Measurements from ENCODE around the gene TLE3. TPM values are rescaled to one million over a fixed set of nuclear protein-coding genes. Genes with fewer than 3 reads are reported as not detected.

Gene TLE3
- total RNA-seq, 1 experiment from 2014 or later = 98.2 TPM

DNA sequence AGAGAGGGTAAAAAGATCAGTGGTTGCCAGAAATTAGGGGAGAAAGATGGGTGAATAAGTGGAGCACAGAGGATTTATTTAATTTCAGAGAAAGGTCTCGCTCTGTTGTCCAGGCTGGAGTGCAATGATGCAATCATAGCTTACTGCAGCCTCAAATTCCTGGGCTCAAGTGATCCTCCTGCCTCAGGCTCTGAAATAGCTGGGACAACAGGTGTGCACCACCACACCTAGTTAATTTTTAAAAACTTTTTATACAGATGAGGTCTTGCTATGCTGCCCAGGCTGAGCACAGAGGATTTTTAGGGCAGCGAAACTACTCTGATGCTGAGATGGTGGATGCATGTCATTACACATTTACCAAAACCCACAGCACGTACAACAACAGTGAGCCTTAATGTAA lies 20.9 kb upstream of the TLE3 start:
- Mint-ChIP-seq H3K4me3 (no peak overlapping the region), H3K9me3 (no peaks in the 10 kb centered on the region; a peak in 1 of 5 replicates), H3K4me1 (peaks cover 8% of the 10 kb centered on the region in 2 experiments), H3K27ac (peak overlapping the region in 1 of 3 experiments; percentile 24; a peak in 1 of 7 replicates), H3K27me3 (ENCODE audit: low read depth) (peaks cover 23% of the 10 kb centered on the region), H3K36me3 (ENCODE audit: insufficient read depth in 1 of 3, low read depth in 3 of 3) (no peaks in the 10 kb centered on the region; a peak in 1 of 7 replicates)
- Histone ChIP-seq H2BK20ac (ENCODE audit: low read depth, low read length, poor library complexity, severe bottlenecking) (no peak overlapping the region), H3K27me3 (ENCODE audit: insufficient read depth, low read length) (no peaks in the 10 kb centered on the region), H3K18ac (ENCODE audit: insufficient read length, low read depth, low read length) (no peak overlapping the region), H3K56ac (ENCODE audit: insufficient read length, low read depth, low read length) (no peak overlapping the region), H2BK120ac (ENCODE audit: low read depth, low read length, poor library complexity, severe bottlenecking) (no peak overlapping the region), H4K20me1 (ENCODE audit: control insufficient read depth, insufficient read depth, insufficient read length) (no peaks in the 10 kb centered on the region), H3K79me1 (ENCODE audit: insufficient read depth, low read depth, low read length, poor library complexity, severe bottlenecking) (no peaks in the 10 kb centered on the region), H3K4ac (ENCODE audit: low read depth, low read length) (no peak overlapping the region), H3K23ac (ENCODE audit: insufficient read length, low read depth, low read length) (no peak overlapping the region), H3K9me3 (ENCODE audit: control insufficient read depth, low read depth, low read length) (no peaks in the 10 kb centered on the region), H4K8ac (replicated peaks; ENCODE audit: insufficient read length, low read depth, low read length) (no peak overlapping the region), H3K27ac (ENCODE audit: insufficient read length, low read depth, low read length) (no peak overlapping the region), H3K9ac (ENCODE audit: extremely low read depth, insufficient read length, low read length) (no peak overlapping the region), H3K79me2 (ENCODE audit: insufficient read depth, low read length) (no peaks in the 10 kb centered on the region), H2AK5ac (ENCODE audit: insufficient read length, low read length) (no peak overlapping the region), H3K4me2 (ENCODE audit: insufficient read depth, insufficient read length, low read length) (no peak overlapping the region), H2BK12ac (ENCODE audit: insufficient read length, low read depth, low read length) (no peak overlapping the region), H3K4me1 (ENCODE audit: insufficient read depth, low read length) (no peaks in the 10 kb centered on the region), H2BK15ac (ENCODE audit: low read depth, low read length) (no peak overlapping the region), H3K23me2 (ENCODE audit: insufficient read length, low read depth, low read length, poor library complexity, severe bottlenecking) (no peaks in the 10 kb centered on the region), H3T11ph (ENCODE audit: low read length) (no peak overlapping the region), H2BK5ac (ENCODE audit: insufficient read length, low read length) (no peak overlapping the region), H4K91ac (ENCODE audit: insufficient read length, low read depth, low read length) (no peak overlapping the region), H4K5ac (ENCODE audit: insufficient read length, low read depth, low read length) (no peak overlapping the region), H2AFZ (ENCODE audit: low read length) (no peak overlapping the region), H3K14ac (ENCODE audit: insufficient read depth, low read length) (no peak overlapping the region)
- no CpG with 5 or more reads among the region's 3 CpGs for whole genome bisulfite sequencing (ENCODE audit: extremely low coverage, insufficient read length, low lambda C conversion rate)
- DNase-seq = no peak
- TF ChIP-seq, protein P1, sequence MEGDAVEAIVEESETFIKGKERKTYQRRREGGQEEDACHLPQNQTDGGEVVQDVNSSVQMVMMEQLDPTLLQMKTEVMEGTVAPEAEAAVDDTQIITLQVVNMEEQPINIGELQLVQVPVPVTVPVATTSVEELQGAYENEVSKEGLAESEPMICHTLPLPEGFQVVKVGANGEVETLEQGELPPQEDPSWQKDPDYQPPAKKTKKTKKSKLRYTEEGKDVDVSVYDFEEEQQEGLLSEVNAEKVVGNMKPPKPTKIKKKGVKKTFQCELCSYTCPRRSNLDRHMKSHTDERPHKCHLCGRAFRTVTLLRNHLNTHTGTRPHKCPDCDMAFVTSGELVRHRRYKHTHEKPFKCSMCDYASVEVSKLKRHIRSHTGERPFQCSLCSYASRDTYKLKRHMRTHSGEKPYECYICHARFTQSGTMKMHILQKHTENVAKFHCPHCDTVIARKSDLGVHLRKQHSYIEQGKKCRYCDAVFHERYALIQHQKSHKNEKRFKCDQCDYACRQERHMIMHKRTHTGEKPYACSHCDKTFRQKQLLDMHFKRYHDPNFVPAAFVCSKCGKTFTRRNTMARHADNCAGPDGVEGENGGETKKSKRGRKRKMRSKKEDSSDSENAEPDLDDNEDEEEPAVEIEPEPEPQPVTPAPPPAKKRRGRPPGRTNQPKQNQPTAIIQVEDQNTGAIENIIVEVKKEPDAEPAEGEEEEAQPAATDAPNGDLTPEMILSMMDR (conservative IDR thresholded peaks at IDR 0.05) = no peak

Data from H9 (cell line).